Lower leg skin (tissue), 4 donors: Measurements from ENCODE around the gene ARHGAP33. TPM values are rescaled to one million over a fixed set of nuclear protein-coding genes. Genes with fewer than 3 reads are reported as not detected.

Experiments used
- DNase-seq, 2 donors: peaks; one replicate each; pipeline ENCODE4 v3.0.0-alpha.2; 2019; ENCODE audit warnings: low spot score in 2 of 2
- H3K4me3 ChIP-seq: fragments of 200-600 bp; sonication (generic); 2 replicates; pipeline ENCODE4 v1.5.1; 2017; ENCODE audit warnings: mild to moderate bottlenecking, low read depth; ENCODE audit not compliant: poor library complexity, severe bottlenecking
- CTCF ChIP-seq, 3 donors: fragments of 450-650 bp; IDR thresholded peaks; one replicate each; pipeline ENCODE4 v1.5.1; 2016; ENCODE audit warnings: antibody characterized with exemption in 3 of 3, mild to moderate bottlenecking in 3 of 3, moderate library complexity in 2 of 3
- POLR2A ChIP-seq, 2 donors: fragments of 450-650 bp; IDR thresholded peaks; one replicate each; pipeline ENCODE4 v1.6.1; 2016 to 2017; ENCODE audit warnings: antibody characterized with exemption in 2 of 2, mild to moderate bottlenecking in 1 of 2, moderate library complexity in 1 of 2
- WGBS, 2 donors: methylation state at CpG; one replicate each; pipeline ENCODE4 v1.1.5; 2018; 5-methylcytosine and 5-hydroxymethylcytosine counted together
- intact Hi-C: fragments of 100-400 bp; cut with DNase I; formaldehyde crosslinking; loops from one replicate; pipeline ENCODE4 v1.15.0; 2023; ENCODE audit warnings: low total_unique reads
- total RNA-seq, 4 donors: library from RNA; depleted of rRNA; stranded (reverse); fragments of >200 nt; gene quantifications; one replicate each; pipeline ENCODE4 v1.1.0, GENCODE V29; 2016

Gene ARHGAP33
- total RNA-seq, 4 donors from 2014 or later, result 3.6 to 25.7 (median 13.8) TPM

GRCh38 chr19:35776102-35776788 is 881 bp downstream of the ARHGAP33 start:
- DNase-seq, result no peak
- intact Hi-C loops, result no loop called here
- TF ChIP-seq CTCF (IDR thresholded peaks at IDR 0.05) (no peak), POLR2A (IDR thresholded peaks at IDR 0.05) (no peak)
- H3K4me3 ChIP-seq, result peak overlapping the region; percentile 48
- 57 to 64% methylated on average over 12 to 13 of the region's 13 CpGs for WGBS, 2 donors

- no peak for DNase-seq
- 65 to 80% methylated on average over 19 of the region's 19 CpGs for WGBS, 2 donors
- intact Hi-C loops, result no loop called here
- H3K4me3 ChIP-seq, result no peak overlapping the region
- TF ChIP-seq CTCF (IDR thresholded peaks at IDR 0.05) (no peak), POLR2A (IDR thresholded peaks at IDR 0.05) (no peak)
Observed at GRCh38 chr19:35777086-35777841, 1.9 kb downstream of the ARHGAP33 start.

- no peak overlapping the region for H3K4me3 ChIP-seq
- WGBS, 2 donors, result 75 to 99% methylated on average over 7 of the region's 7 CpGs
- no peak for DNase-seq
- intact Hi-C loops, result no loop called here
- TF ChIP-seq CTCF (IDR thresholded peaks at IDR 0.05) (no peak), POLR2A (IDR thresholded peaks at IDR 0.05) (no peak)
Observed at GRCh38 chr19:35777961-35778360, 2.6 kb downstream of the ARHGAP33 start.

- 85 to 87% methylated on average over 8 of the region's 8 CpGs for WGBS, 2 donors
- no peak for DNase-seq
- no peak overlapping the region for H3K4me3 ChIP-seq
- intact Hi-C loops, result no loop called here
- TF ChIP-seq CTCF (IDR thresholded peaks at IDR 0.05) (no peak), POLR2A (IDR thresholded peaks at IDR 0.05) (no peak)
Observed at GRCh38 chr19:35779033-35779432, 3.7 kb downstream of the ARHGAP33 start.

GRCh38 chr19:35780058-35780457 is 4.7 kb downstream of the ARHGAP33 start:
- intact Hi-C loops, result no loop called here
- WGBS, 2 donors, result 90 to 95% methylated on average over 16 of the region's 16 CpGs
- TF ChIP-seq POLR2A (IDR thresholded peaks at IDR 0.05) (no peak), CTCF (IDR thresholded peaks at IDR 0.05) (no peak)
- DNase-seq, result no peak
- no peak overlapping the region for H3K4me3 ChIP-seq
